ENCODE data around the gene ENGASE. TPM values are rescaled to one million over a fixed set of nuclear protein-coding genes. Genes with fewer than 3 reads are reported as not detected.

Gene ENGASE
- polyA plus RNA-seq, 1 of the 3 experiments (the other 2 are of a cell fraction): 30.1 TPM

DNA sequence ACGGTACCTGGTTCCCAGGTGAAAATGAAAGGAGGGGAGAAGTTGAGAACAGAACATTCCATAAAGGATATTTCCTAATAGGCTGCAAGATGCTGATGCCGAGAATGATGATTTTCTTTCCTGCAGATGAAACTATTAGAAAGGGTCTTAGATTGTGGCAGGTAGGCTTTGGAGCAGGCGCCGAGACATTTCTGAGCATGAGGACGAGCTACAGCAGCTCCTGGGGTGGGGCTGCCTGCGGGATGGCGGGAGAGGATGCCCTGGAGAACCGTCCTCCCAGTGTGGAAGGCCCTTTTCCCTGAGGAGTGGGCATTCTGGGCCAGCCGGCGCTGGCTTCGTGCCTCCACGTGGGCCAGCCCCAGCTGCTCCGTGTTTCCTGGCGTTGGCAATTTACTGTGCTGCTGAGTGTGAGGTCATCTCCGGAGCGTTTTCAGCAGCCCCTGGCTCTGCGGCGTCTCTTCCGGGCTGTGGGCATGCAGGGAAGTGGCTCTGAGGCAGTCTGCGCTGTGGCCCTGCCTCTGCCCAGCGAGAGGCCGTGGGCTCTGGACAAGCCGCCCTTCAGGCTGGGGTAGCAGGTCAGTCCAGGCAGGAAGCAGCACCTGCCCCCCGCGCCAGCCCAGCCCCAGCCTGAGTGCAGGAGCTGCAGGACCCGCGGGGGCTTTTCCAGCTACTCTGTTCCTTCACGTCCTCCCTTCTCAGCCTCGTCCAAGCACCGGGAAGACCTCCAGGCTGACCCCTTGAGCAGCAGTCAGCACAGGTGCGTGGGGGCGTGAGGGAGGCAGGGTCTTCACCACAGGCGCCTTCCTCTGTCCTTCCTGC lies 12.2 kb downstream of the ENGASE start:
- Histone ChIP-seq H3F3A (replicated peaks; ENCODE audit: insufficient read depth) (peaks cover 3% of the 10 kb centered on the region), H4K20me1 (ENCODE audit: insufficient read depth) (peaks cover 31% of the 10 kb centered on the region), H3K27ac (ENCODE audit: low read depth in 2 of 2, low read length in 1 of 2) (no peak overlapping the region), H3K9me3 (no peaks in the 10 kb centered on the region), H3K27me3 (ENCODE audit: insufficient read depth) (no peaks in the 10 kb centered on the region), H3K4me3 (ENCODE audit: low read depth in 2 of 2, low read length in 1 of 2) (no peak overlapping the region), H3K79me2 (ENCODE audit: insufficient read depth) (no peaks in the 10 kb centered on the region), H3K36me3 (replicated peaks in 1 of 2; ENCODE audit: control insufficient read depth in 1 of 2, insufficient read depth in 2 of 2, low read length in 1 of 2) (peaks cover 7 to 43% of the 10 kb centered on the region in 2 experiments), H3K9me2 (no peaks in the 10 kb centered on the region), H2AFZ (ENCODE audit: low read depth) (no peak overlapping the region), H3K4me1 (ENCODE audit: control insufficient read depth in 1 of 2, insufficient read depth in 2 of 2, low read depth in 1 of 2, low read length in 1 of 2) (peaks cover 0 to 13% of the 10 kb centered on the region in 2 experiments; a peak in 1 of 4 replicates), H3K4me2 (no peak overlapping the region), H3K9ac (no peak overlapping the region)
- TF ChIP-seq RAD21 (IDR thresholded peaks at IDR 0.05; ENCODE audit: low read length): no peak
- TF ChIP-seq, protein P1, sequence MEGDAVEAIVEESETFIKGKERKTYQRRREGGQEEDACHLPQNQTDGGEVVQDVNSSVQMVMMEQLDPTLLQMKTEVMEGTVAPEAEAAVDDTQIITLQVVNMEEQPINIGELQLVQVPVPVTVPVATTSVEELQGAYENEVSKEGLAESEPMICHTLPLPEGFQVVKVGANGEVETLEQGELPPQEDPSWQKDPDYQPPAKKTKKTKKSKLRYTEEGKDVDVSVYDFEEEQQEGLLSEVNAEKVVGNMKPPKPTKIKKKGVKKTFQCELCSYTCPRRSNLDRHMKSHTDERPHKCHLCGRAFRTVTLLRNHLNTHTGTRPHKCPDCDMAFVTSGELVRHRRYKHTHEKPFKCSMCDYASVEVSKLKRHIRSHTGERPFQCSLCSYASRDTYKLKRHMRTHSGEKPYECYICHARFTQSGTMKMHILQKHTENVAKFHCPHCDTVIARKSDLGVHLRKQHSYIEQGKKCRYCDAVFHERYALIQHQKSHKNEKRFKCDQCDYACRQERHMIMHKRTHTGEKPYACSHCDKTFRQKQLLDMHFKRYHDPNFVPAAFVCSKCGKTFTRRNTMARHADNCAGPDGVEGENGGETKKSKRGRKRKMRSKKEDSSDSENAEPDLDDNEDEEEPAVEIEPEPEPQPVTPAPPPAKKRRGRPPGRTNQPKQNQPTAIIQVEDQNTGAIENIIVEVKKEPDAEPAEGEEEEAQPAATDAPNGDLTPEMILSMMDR (IDR thresholded peaks at IDR 0.05): no peak
- TF ChIP-seq RXRA (IDR thresholded peaks at IDR 0.05; ENCODE audit: borderline replicate concordance, low read depth): no peak
- TF ChIP-seq, protein P2, sequence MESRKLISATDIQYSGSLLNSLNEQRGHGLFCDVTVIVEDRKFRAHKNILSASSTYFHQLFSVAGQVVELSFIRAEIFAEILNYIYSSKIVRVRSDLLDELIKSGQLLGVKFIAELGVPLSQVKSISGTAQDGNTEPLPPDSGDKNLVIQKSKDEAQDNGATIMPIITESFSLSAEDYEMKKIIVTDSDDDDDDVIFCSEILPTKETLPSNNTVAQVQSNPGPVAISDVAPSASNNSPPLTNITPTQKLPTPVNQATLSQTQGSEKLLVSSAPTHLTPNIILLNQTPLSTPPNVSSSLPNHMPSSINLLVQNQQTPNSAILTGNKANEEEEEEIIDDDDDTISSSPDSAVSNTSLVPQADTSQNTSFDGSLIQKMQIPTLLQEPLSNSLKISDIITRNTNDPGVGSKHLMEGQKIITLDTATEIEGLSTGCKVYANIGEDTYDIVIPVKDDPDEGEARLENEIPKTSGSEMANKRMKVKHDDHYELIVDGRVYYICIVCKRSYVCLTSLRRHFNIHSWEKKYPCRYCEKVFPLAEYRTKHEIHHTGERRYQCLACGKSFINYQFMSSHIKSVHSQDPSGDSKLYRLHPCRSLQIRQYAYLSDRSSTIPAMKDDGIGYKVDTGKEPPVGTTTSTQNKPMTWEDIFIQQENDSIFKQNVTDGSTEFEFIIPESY (IDR thresholded peaks at IDR 0.05; ENCODE audit: borderline replicate concordance, low read depth): no peak
- TF ChIP-seq RFX5 (IDR thresholded peaks at IDR 0.05; ENCODE audit: low read length): no peak
- no peak for TF ChIP-seq FOXJ3 (CRISPR knock-in tag; IDR thresholded peaks at IDR 0.05)
- TF ChIP-seq FOSL2 (IDR thresholded peaks at IDR 0.05; ENCODE audit: borderline replicate concordance, low read depth): no peak
- TF ChIP-seq, protein P3, sequence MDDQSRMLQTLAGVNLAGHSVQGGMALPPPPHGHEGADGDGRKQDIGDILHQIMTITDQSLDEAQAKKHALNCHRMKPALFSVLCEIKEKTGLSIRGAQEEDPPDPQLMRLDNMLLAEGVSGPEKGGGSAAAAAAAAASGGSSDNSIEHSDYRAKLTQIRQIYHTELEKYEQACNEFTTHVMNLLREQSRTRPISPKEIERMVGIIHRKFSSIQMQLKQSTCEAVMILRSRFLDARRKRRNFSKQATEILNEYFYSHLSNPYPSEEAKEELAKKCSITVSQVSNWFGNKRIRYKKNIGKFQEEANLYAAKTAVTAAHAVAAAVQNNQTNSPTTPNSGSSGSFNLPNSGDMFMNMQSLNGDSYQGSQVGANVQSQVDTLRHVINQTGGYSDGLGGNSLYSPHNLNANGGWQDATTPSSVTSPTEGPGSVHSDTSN (IDR thresholded peaks at IDR 0.05): no peak
- no peak for TF ChIP-seq TAF1 (IDR thresholded peaks at IDR 0.05; ENCODE audit: borderline replicate concordance, low read depth, low read length)
- TF ChIP-seq FOXM1 (IDR thresholded peaks at IDR 0.05; ENCODE audit: low read depth): no peak
- TF ChIP-seq SIN3A (IDR thresholded peaks at IDR 0.05; ENCODE audit: borderline replicate concordance, low read depth, low read length): no peak
- TF ChIP-seq, protein P4, sequence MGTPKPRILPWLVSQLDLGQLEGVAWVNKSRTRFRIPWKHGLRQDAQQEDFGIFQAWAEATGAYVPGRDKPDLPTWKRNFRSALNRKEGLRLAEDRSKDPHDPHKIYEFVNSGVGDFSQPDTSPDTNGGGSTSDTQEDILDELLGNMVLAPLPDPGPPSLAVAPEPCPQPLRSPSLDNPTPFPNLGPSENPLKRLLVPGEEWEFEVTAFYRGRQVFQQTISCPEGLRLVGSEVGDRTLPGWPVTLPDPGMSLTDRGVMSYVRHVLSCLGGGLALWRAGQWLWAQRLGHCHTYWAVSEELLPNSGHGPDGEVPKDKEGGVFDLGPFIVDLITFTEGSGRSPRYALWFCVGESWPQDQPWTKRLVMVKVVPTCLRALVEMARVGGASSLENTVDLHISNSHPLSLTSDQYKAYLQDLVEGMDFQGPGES (IDR thresholded peaks at IDR 0.05; ENCODE audit: low read depth, low read length): no peak
- no peak for TF ChIP-seq RCOR1 (IDR thresholded peaks at IDR 0.05; ENCODE audit: low read length)
- 85% methylated on average over 25 of the region's 33 CpGs for WGBS (ENCODE audit: low lambda C conversion rate)
- POLR2A ChIA-PET: interaction anchor here (1.6 kb wide), 1 partner anchor 28 kb away, joined by 3 read pairs; no protein-coding TSS in a partner anchor
- no peak for DNase-seq
- CTCF ChIA-PET: interaction anchor here (0.6 to 45.1 kb wide), 66 partner anchors 9 to 624 kb away, joined by 3 to 1305 read pairs (median 8); partner anchors contain the start of gene ENGASE
